ENCODE data around the gene TEAD1.

DNA sequence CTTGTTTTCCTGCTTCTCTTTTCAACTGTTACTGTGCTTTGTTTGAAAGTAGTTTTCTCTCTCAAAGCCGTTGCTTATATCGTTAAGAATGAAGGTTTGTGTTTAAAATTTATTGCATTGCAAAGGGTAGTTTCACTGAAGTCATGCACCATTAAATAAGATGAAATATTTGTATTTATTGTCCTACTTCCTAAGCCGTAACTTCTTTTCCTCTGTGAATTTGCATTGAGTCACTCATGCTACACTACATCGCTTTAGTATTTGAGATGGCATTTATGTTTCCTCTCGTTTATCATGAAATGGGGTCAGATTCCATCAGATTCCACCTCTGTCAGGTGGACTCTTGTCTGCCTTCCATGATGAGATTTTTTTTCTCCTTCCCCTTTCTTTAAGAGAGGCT lies 269.1 kb downstream of the TEAD1 start:
- TF ChIP-seq, protein P1, sequence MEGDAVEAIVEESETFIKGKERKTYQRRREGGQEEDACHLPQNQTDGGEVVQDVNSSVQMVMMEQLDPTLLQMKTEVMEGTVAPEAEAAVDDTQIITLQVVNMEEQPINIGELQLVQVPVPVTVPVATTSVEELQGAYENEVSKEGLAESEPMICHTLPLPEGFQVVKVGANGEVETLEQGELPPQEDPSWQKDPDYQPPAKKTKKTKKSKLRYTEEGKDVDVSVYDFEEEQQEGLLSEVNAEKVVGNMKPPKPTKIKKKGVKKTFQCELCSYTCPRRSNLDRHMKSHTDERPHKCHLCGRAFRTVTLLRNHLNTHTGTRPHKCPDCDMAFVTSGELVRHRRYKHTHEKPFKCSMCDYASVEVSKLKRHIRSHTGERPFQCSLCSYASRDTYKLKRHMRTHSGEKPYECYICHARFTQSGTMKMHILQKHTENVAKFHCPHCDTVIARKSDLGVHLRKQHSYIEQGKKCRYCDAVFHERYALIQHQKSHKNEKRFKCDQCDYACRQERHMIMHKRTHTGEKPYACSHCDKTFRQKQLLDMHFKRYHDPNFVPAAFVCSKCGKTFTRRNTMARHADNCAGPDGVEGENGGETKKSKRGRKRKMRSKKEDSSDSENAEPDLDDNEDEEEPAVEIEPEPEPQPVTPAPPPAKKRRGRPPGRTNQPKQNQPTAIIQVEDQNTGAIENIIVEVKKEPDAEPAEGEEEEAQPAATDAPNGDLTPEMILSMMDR (IDR thresholded peaks at IDR 0.05 in 2 of 3, conservative IDR thresholded peaks at IDR 0.05 in 1 of 3; ENCODE audit: control insufficient read depth in 2 of 3, extremely low read depth in 1 of 3, insufficient read depth in 1 of 3, low read depth in 3 of 3, low read length in 3 of 3) = no peak
- no peak for TF ChIP-seq BRCA1 (IDR thresholded peaks at IDR 0.05; ENCODE audit: low read depth, low read length)
